ENCODE data around the gene TRIM67. TPM values are rescaled to one million over a fixed set of nuclear protein-coding genes. Genes with fewer than 3 reads are reported as not detected.

The TRIM67 gene
- total RNA-seq, 1 donor from 2014 or later = not detected

GRCh38 chr1:231240883-231241735 is 79.3 kb downstream of the TRIM67 start, which contains the start of gene GNPAT:
GNPAT (plus strand) TSS chr1:231241212; CDS start chr1:231241379, 167 bp downstream.
- Mint-ChIP-seq H3K27me3 (no peaks in the 10 kb centered on the region), H3K4me3 (peak within 1 kb of the TSS; percentile 93), H3K36me3 (ENCODE audit: low read depth) (peaks cover 61% of the 10 kb centered on the region), H3K27ac (peak within 1 kb of the TSS; percentile 94), H3K4me1 (peaks cover 58% of the 10 kb centered on the region), H3K9me3 (no peaks in the 10 kb centered on the region)
- ATAC-seq (ENCODE audit: low read depth) = peak; percentile 98
- POLR2A ChIA-PET = interaction anchor here (0.8 to 3.1 kb wide), 6 partner anchors 21 to 598 kb away, joined by 3 to 18 read pairs (median 4); partner anchors contain the start of genes COG2, EXOC8 and SPRTN
- no peak for TF ChIP-seq CTCF (IDR thresholded peaks at IDR 0.05)
- intact Hi-C loops (cut with micrococcal nuclease) = loop anchor here (1.0 to 5.0 kb wide), 7 partner anchors 26 to 599 kb away; partner anchors contain the start of genes ARV1, COG2, DISC1 and EGLN1
- CTCF ChIA-PET = no interaction called here
- DNase-seq = peak; percentile 94

- intact Hi-C loops (cut with micrococcal nuclease) = loop anchor here (1.0 to 5.0 kb wide), 7 partner anchors 26 to 599 kb away; partner anchors contain the start of genes ARV1, COG2, DISC1 and EGLN1
- no peak for DNase-seq
Observed at GRCh38 chr1:231241750-231242149, 79.9 kb downstream of the TRIM67 start.

GRCh38 chr1:231242516-231243198 is 80.8 kb downstream of the TRIM67 start:
- Mint-ChIP-seq H3K27me3 (no peaks in the 10 kb centered on the region), H3K4me3 (peak overlapping the region; percentile 93), H3K4me1 (peaks cover 52% of the 10 kb centered on the region), H3K36me3 (ENCODE audit: low read depth) (peaks cover 55% of the 10 kb centered on the region), H3K27ac (no peak overlapping the region), H3K9me3 (no peaks in the 10 kb centered on the region)
- ChIA-PET POLR2A (interaction anchor here (1.3 to 3.1 kb wide), 3 partner anchors 19 to 95 kb away, joined by 3 to 18 read pairs (median 4); partner anchors contain the start of genes EXOC8 and SPRTN), CTCF (no interaction called here)
- DNase-seq (no peak), ATAC-seq (ENCODE audit: low read depth) (no peak)
- intact Hi-C loops (cut with micrococcal nuclease) = loop anchor here (5.0 kb wide), 3 partner anchors 180 to 385 kb away; partner anchors contain the start of genes DISC1 and EGLN1
- no peak for TF ChIP-seq CTCF (IDR thresholded peaks at IDR 0.05)

More at GRCh38 chr1:231241750-231242149, 79.9 kb downstream of the TRIM67 start:
- Mint-ChIP-seq H3K27ac (peak overlapping the region; percentile 94), H3K27me3 (no peaks in the 10 kb centered on the region), H3K36me3 (ENCODE audit: low read depth) (peaks cover 57% of the 10 kb centered on the region), H3K4me3 (peak overlapping the region; percentile 93), H3K9me3 (no peaks in the 10 kb centered on the region), H3K4me1 (peaks cover 54% of the 10 kb centered on the region)
- ChIA-PET CTCF (no interaction called here), POLR2A (interaction anchor here (0.8 to 3.1 kb wide), 4 partner anchors 20 to 599 kb away, joined by 3 to 18 read pairs (median 4); partner anchors contain the start of genes COG2, EXOC8 and SPRTN)
- ATAC-seq (ENCODE audit: low read depth) = no peak
- no peak for TF ChIP-seq CTCF (IDR thresholded peaks at IDR 0.05)

GRCh38 chr1:231248778-231249177 is 86.9 kb downstream of the TRIM67 start:
- Mint-ChIP-seq H3K4me1 (peaks cover 9% of the 10 kb centered on the region), H3K27me3 (no peaks in the 10 kb centered on the region), H3K27ac (no peak overlapping the region), H3K36me3 (ENCODE audit: low read depth) (peaks cover 55% of the 10 kb centered on the region), H3K9me3 (no peaks in the 10 kb centered on the region), H3K4me3 (no peak overlapping the region)
- intact Hi-C loops (cut with micrococcal nuclease) = no loop called here
- POLR2A ChIA-PET = no interaction called here
- TF ChIP-seq CTCF (IDR thresholded peaks at IDR 0.05) = no peak
- ATAC-seq (ENCODE audit: low read depth) (no peak), DNase-seq (no peak)
- CTCF ChIA-PET = no interaction called here

All from activated B cell treated with CpG ODN at 0.5 μM for 24 hours (primary cell).